MCF 10A (cell line): ENCODE measurements around the gene POLR2H. TPM values are rescaled to one million over a fixed set of nuclear protein-coding genes. Genes with fewer than 3 reads are reported as not detected.

ENCODE experiments used
- BruUV-seq: library from RNA; stranded (reverse); fragments of 400-500 nt; replicated peaks from 2 replicates; lab custom pipeline; 2021; lab: Mats Ljungman, UMichigan
- CTCF ChIA-PET: fragments of 300-600 bp; sonication (Branson Sonifier 250); formaldehyde crosslinking; extraction: SDS; loops from one replicate; lab custom pipeline; 2021; ENCODE audit warnings: antibody characterized with exemption, inconsistent platforms; lab: Yijun Ruan, JAX
- POLR2A ChIA-PET: fragments of 300-600, 350-650 bp; sonication (Branson Sonifier 250); formaldehyde crosslinking; extraction: SDS; loops from one replicate; lab custom pipeline; 2020; ENCODE audit warnings: antibody characterized with exemption, inconsistent platforms; lab: Yijun Ruan, JAX
- DNase-seq: peaks from one replicate; pipeline ENCODE4 v3.0.0-alpha.2; 2018; ENCODE audit not compliant: unreplicated experiment
- H3K27ac Mint-ChIP-seq: one replicate; pipeline ENCODE4 v1.8.0; 2022; ENCODE audit warnings: mild to moderate bottlenecking, low read depth, mixed read lengths; ENCODE audit not compliant: unreplicated experiment
- H3K27me3 Mint-ChIP-seq: one replicate; pipeline ENCODE4 v1.8.0; 2022; ENCODE audit warnings: mixed read lengths; ENCODE audit not compliant: insufficient read depth, unreplicated experiment
- H3K36me3 Mint-ChIP-seq: one replicate; pipeline ENCODE4 v1.8.0; 2022; ENCODE audit warnings: mild to moderate bottlenecking, moderate library complexity, mixed read lengths; ENCODE audit not compliant: insufficient read depth, unreplicated experiment
- H3K4me1 Mint-ChIP-seq: one replicate; pipeline ENCODE4 v1.8.0; 2022; ENCODE audit warnings: mixed read lengths; ENCODE audit not compliant: insufficient read depth, unreplicated experiment
- H3K4me3 Mint-ChIP-seq: one replicate; pipeline ENCODE4 v1.8.0; 2022; ENCODE audit warnings: mild to moderate bottlenecking, moderate library complexity, mixed read lengths; ENCODE audit not compliant: unreplicated experiment
- H3K9me3 Mint-ChIP-seq: one replicate; pipeline ENCODE4 v1.8.0; 2022; ENCODE audit warnings: mixed read lengths; ENCODE audit not compliant: unreplicated experiment
- intact Hi-C: fragments of 100-400 bp; cut with micrococcal nuclease; formaldehyde crosslinking; loops from 2 replicates; pipeline ENCODE4 v1.14.1; 2022
- total RNA-seq: library from RNA; stranded (reverse); gene quantifications from 2 replicates; pipeline ENCODE4 v1.2.3, GENCODE V29; 2022
- TF ChIP-seq, protein P1 (sequence below): fragments of 200-600 bp; IDR thresholded peaks from one replicate; pipeline ENCODE4 v1.8.0; 2022; ENCODE audit warnings: antibody characterized with exemption, mild to moderate bottlenecking; ENCODE audit not compliant: unreplicated experiment

POLR2H gene
- total RNA-seq, 1 experiment from 2014 or later: 91.5 TPM

- Mint-ChIP-seq H3K4me3 (no peak overlapping the region), H3K27ac (no peak overlapping the region), H3K27me3 (peaks cover 40% of the 10 kb centered on the region), H3K36me3 (no peaks in the 10 kb centered on the region), H3K9me3 (no peaks in the 10 kb centered on the region), H3K4me1 (no peaks in the 10 kb centered on the region)
- TF ChIP-seq, protein P1, sequence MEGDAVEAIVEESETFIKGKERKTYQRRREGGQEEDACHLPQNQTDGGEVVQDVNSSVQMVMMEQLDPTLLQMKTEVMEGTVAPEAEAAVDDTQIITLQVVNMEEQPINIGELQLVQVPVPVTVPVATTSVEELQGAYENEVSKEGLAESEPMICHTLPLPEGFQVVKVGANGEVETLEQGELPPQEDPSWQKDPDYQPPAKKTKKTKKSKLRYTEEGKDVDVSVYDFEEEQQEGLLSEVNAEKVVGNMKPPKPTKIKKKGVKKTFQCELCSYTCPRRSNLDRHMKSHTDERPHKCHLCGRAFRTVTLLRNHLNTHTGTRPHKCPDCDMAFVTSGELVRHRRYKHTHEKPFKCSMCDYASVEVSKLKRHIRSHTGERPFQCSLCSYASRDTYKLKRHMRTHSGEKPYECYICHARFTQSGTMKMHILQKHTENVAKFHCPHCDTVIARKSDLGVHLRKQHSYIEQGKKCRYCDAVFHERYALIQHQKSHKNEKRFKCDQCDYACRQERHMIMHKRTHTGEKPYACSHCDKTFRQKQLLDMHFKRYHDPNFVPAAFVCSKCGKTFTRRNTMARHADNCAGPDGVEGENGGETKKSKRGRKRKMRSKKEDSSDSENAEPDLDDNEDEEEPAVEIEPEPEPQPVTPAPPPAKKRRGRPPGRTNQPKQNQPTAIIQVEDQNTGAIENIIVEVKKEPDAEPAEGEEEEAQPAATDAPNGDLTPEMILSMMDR: no peak
- CTCF ChIA-PET: interaction anchor here (0.5 to 1.7 kb wide), 4 partner anchors 94 to 1716 kb away, joined by 3 to 6 read pairs (median 3); no protein-coding TSS in a partner anchor
- POLR2A ChIA-PET: interaction anchor here (1.0 kb wide), 1 partner anchor 19 kb away, joined by 3 read pairs; no protein-coding TSS in a partner anchor
- DNase-seq: no peak
- no TSS peak for BruUV-seq
- intact Hi-C loops: no loop called here
Observed at GRCh38 chr3:184380627-184381260, 19.2 kb downstream of the POLR2H start.

DNA sequence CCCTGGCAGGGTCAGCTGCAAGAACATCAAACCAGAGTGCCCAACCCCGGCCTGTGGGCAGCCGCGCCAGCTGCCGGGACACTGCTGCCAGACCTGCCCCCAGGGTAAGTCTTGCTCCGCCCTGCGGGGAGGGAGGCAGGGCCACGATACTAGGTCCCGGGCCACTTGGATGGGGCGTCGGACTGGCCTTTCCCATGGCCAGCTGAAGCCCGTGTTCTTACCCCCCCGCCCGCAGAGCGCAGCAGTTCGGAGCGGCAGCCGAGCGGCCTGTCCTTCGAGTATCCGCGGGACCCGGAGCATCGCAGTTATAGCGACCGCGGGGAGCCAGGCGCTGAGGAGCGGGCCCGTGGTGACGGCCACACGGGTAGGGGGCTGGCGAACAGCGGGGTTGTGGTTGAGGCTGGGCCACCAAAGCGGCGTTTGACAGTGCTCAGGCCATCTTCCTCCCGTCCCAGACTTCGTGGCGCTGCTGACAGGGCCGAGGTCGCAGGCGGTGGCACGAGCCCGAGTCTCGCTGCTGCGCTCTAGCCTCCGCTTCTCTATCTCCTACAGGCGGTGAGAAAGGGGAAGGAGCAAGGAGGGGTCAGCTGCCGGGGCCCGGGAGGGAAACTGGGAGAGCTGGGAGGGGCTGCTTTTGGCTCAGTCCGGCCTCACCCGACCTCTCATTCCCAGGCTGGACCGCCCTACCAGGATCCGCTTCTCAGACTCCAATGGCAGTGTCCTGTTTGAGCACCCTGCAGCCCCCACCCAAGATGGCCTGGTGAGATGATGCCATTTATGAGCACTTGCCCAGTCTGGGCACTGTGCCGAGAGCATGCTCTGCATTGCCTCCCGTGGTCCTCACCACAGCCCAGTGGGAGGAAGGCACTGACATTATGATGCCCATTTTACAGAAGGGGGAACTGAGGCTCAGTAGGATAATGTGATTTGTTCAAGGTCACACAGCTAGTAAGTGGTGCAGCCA is 20.0 kb downstream of the POLR2H start:
- H3K27me3 Mint-ChIP-seq: peaks cover 32% of the 10 kb centered on the region
- no peaks in the 10 kb centered on the region for H3K36me3 Mint-ChIP-seq
- no peak overlapping the region for H3K27ac Mint-ChIP-seq
- intact Hi-C loops: no loop called here
- no peaks in the 10 kb centered on the region for H3K4me1 Mint-ChIP-seq
- DNase-seq: no peak
- no peak overlapping the region for H3K4me3 Mint-ChIP-seq
- ChIA-PET CTCF (interaction anchor here (0.5 to 1.7 kb wide), 4 partner anchors 95 to 1717 kb away, joined by 3 to 6 read pairs (median 3); no protein-coding TSS in a partner anchor), POLR2A (no interaction called here)
- TF ChIP-seq, protein P1: no peak
- BruUV-seq: no TSS peak
- no peaks in the 10 kb centered on the region for H3K9me3 Mint-ChIP-seq

GRCh38 chr3:184382326-184383032 is 21.0 kb downstream of the POLR2H start:
- peaks cover 23% of the 10 kb centered on the region for H3K27me3 Mint-ChIP-seq
- DNase-seq: no peak
- TF ChIP-seq, protein P1: no peak
- H3K4me1 Mint-ChIP-seq: no peaks in the 10 kb centered on the region
- H3K9me3 Mint-ChIP-seq: no peaks in the 10 kb centered on the region
- H3K27ac Mint-ChIP-seq: no peak overlapping the region
- no TSS peak for BruUV-seq
- no peaks in the 10 kb centered on the region for H3K36me3 Mint-ChIP-seq
- ChIA-PET CTCF (interaction anchor here (1.7 to 1.8 kb wide), 2 partner anchors 10 to 159 kb away, joined by 6 to 7 read pairs; no protein-coding TSS in a partner anchor), POLR2A (no interaction called here)
- intact Hi-C loops: no loop called here
- H3K4me3 Mint-ChIP-seq: no peak overlapping the region
